ENCODE results near the gene LYPD8. TPM values are rescaled to one million over a fixed set of nuclear protein-coding genes. Genes with fewer than 3 reads are reported as not detected.

Gene LYPD8
- total and polyA plus RNA-seq, 2 experiments from 2014 or later: not detected

GRCh38 chr1:248759644-248760043 lies 4.1 kb upstream of the LYPD8 start:
- no peaks in the 10 kb centered on the region for H3K79me2 ChIP-seq (replicated peaks; ENCODE audit: insufficient read depth)
- ATAC-seq: no peak
- TF ChIP-seq EZH2phosphoT487 (IDR thresholded peaks at IDR 0.05; ENCODE audit: unreplicated experiment) (no peak), ZNF114 (CRISPR knock-in tag; IDR thresholded peaks at IDR 0.05) (no peak), ETS1 (IDR thresholded peaks at IDR 0.05) (no peak), EZH2 (IDR thresholded peaks at IDR 0.05; ENCODE audit: low read depth, unreplicated experiment) (no peak), NANOG (IDR thresholded peaks at IDR 0.05; ENCODE audit: borderline replicate concordance) (no peak), ZNF462 (CRISPR knock-in tag; IDR thresholded peaks at IDR 0.05) (no peak), REST (IDR thresholded peaks at IDR 0.05; ENCODE audit: unreplicated experiment) (no peak), ZNF331 (CRISPR knock-in tag; IDR thresholded peaks at IDR 0.05; ENCODE audit: low read depth) (no peak)

More at GRCh38 chr1:248759644-248760043, 4.1 kb upstream of the LYPD8 start:
- Histone ChIP-seq H3K27ac (ENCODE audit: low read depth) (no peak overlapping the region), H3K4me1 (ENCODE audit: insufficient read depth) (no peaks in the 10 kb centered on the region), H2AFZ (no peak overlapping the region), H3K4me3 (no peak overlapping the region), H3F3A (replicated peaks; ENCODE audit: low read depth) (no peaks in the 10 kb centered on the region), H3K27me3 (ENCODE audit: insufficient read depth) (no peaks in the 10 kb centered on the region), H3K9me2 (ENCODE audit: insufficient read depth) (no peaks in the 10 kb centered on the region), H3K4me2 (no peak overlapping the region), H3K36me3 (ENCODE audit: insufficient read depth) (0 out of 2 replicates have a peak, but pooled peaks cover 4% of the 10 kb centered on the region), H4K20me1 (replicated peaks; ENCODE audit: insufficient read depth) (no peaks in the 10 kb centered on the region)
- DNase-seq (ENCODE audit: low spot score): no peak
- Mint-ChIP-seq H3K36me3 (ENCODE audit: low read depth) (peaks cover 26% of the 10 kb centered on the region), H3K27ac (no peak overlapping the region), H3K4me3 (no peak overlapping the region), H3K9me3 (peaks cover 42% of the 10 kb centered on the region), H3K27me3 (ENCODE audit: insufficient read depth, low read depth, poor library complexity) (peaks cover 10% of the 10 kb centered on the region), H3K4me1 (no peaks in the 10 kb centered on the region)
